OCI-LY3 (cell line): ENCODE measurements around the gene TRAPPC4.

Source experiments
- CTCF ChIP-seq: fragments of 200-600, 300-600 bp; sonication (generic); IDR thresholded peaks from 2 replicates; pipeline ENCODE4 v1.5.1; 2014; ENCODE audit warnings: antibody characterized with exemption, low read length, low read depth
- EZH2phosphoT487 ChIP-seq: fragments of 200-600 bp; shearing (Covaris generic); IDR thresholded peaks from 2 replicates; pipeline ENCODE4 v1.6.1; 2018; ENCODE audit warnings: antibody characterized with exemption, mixed run types, low read depth

GRCh38 chr11:119067371-119068222 is 49.0 kb downstream of the TRAPPC4 start, which contains the start of gene VPS11:
- TF ChIP-seq CTCF, result no peak
- TF ChIP-seq EZH2phosphoT487, result no peak
